Stimulated activated CD8-positive, alpha-beta memory T cell treated with anti-CD3 and anti-CD28 coated beads, Interleukin-12 subunit alpha, Interleukin-12 subunit beta, amount 100 ng/mL, for 4 hours (primary cell): ENCODE measurements around the gene WNK4.

Source experiments
- DNase-seq: peaks from one replicate; pipeline ENCODE4 v3.0.0-alpha.2; 2020; ENCODE audit warnings: low read depth

WNK4 gene

GRCh38 chr17:42772945-42773289, 7.5 kb upstream of the WNK4 start:
- no peak for DNase-seq

DNA sequence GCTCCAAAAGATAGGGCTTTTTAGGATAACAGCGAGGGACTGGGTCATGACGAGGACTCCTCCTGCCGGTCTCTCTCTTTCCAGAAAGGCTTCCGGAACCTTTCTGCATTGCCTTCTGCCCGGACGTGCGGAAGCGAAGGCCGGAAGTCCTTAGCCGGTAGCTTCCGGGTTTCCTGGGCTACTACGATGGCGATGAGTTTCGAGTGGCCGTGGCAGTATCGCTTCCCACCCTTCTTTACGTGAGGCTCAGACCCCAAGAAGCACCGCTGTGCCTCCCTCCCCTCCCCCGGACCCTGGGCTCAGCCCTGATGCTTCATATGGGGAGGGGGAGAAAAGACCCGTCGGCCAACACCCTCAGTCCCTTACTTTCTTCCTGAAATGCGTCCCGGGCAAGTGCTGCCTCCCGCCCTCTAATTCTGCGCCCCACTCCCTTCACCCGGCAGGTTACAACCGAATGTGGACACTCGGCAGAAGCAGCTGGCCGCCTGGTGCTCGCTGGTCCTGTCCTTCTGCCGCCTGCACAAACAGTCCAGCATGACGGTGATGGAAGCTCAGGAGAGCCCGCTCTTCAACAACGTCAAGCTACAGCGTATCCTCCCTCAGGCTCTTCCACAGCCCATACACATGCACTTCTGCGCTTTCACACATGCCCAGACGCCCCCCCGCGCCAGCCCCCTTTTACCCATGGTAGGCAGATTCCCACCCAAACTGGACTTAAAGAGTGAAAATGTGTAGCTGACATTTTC, 6.9 kb upstream of the WNK4 start, which contains the start of gene VPS25:
Gene VPS25, plus strand, starts transcription at position 160 of the 746 bp plus-strand sequence. Its CDS starts 27 bp downstream, at position 187.
- DNase-seq = peak; percentile 55

DNA sequence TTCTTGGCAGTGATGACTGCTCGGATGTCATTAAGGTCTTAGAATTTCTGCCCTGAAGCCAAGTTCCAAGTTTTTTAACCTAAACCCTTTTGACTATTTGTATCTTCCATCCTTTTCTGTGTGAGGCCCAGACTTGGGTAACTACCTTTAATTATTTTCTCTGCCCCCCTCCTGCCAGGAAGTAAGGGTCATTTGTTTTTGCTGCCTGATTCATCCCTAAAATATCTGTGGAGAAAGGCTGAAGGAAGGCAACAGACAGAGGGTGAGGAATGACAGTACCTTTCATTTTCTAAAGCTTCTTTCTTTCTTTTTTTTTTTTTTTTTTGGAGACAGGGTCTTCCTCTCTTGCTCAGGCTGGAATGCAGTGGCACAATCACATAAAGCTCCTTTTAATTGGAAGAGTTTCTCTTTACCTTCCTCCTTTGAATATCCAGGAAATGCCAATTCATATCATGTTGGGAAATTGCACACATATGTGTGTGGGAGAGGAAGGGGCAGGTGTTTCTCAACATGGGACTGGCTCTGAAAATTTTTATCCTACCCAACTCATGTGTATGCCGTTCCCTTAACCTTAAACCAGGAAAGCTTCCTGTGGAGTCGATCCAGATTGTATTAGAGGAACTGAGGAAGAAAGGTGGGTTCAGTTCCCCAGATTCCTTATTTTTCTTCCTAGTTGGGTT, 6.2 kb upstream of the WNK4 start:
- no peak for DNase-seq

DNA sequence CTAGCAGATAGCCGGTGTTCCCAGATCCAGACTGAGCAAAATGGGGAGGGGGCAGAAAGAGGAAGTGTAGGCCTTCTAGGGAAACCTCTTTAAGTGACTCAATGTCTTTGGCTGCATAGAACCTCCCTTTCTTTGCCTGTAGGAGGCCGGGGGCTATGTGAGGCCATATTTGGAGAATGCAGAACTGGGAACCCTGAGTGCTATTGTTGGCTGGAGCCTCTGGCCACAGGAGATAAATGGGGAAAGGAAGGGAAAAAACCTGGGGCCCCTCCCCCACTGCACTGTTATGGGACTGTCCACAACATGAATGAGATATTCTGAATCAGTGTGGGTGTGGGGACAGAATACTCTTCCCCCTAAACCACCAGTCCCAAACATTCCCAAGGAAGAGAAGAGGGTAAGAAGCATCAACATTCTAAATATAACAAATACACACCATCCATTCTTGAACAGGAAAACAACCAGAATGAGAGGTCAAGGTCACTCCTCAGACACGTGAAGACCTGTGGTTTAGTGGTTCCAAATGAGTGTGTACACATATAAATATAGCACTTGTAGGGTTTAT, 4.8 kb upstream of the WNK4 start:
- DNase-seq = no peak

DNA sequence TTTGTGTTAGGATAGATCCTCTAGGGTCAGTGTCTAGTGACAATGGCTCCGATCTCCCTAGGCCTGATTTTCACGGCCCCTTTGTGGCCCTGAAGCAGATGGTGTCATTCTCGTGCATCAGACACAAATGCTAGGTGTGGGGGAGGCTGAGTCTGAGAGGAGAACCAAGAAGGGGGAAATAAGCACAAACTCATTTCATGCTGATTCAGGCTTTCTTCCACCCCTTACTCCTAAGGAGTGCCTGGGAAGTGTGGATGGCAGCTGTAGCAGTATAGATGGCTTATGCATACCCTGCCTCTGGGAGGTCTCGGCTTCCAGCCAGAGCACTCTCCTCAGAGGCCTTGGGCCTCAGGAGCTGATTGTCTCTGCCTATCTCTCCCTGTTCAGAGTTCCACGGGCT, 1.8 kb upstream of the WNK4 start:
- DNase-seq = no peak

- no peak for DNase-seq
These were observed 990 bp upstream of the WNK4 start for GRCh38 chr17:42779304-42779935.

- DNase-seq = no peak
These were observed 635 bp downstream of the WNK4 start for GRCh38 chr17:42780851-42781638.

DNA sequence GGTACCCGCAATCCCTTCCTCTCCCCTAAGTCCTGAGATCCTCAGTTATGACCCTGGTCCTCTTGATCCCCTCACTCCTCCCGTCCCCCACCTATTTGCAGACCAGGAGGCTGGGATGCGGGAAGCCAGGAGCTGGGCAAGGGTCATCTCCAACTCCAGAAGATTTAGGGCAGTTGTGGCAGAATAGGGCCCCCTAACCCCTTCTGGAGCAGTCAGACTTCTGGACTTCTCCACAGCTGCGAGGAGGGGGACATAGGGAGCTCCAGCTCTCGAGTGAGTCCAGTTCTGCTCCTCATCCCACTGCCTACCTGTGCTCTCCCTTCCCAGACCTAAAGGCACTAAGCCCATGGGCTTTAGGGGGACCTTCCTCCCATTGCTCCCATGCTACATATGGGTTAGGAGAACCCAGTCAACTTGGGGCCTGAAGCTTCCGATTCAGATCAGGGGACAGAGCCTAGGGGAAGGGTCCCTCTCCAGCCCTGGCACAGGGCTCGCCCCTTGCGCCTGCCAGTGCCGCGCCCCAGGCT, 1.3 kb downstream of the WNK4 start:
- DNase-seq = no peak

- DNase-seq = no peak
These were observed 2.0 kb downstream of the WNK4 start for GRCh38 chr17:42782166-42783061.

DNA sequence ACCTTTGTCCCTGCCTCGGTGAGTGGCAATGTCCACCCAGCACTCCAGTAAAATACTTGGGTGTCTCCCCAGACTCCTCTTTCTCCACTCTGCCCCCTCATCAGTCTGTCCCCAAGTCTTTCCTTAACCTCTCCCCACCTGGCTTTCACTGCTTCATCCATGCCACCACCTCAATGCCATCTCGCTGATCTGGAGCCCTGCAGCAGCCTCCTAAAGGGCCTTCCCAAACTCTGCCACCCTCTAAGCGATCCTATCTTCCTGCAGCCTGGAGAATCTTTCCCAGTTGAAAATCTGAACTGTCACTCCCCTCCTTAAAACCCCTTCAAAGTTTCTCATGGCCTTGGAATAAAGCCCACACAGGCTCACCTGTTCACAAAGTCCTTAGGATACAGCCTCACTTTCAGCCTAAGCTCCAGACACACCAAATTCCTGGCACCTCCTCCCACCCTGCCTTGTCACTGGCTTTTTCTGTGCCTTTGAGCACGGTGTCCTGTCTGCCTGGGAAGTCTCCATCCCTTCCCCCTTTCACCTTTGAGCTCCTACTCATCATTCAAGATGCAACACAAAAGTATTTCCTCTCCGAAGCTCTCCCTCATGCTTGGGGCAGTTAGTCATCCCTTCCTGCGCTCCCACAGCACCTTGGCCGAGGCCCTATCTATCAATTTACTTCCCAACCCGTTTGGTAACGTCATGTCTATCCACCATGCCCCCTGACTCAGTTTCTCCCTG, 2.8 kb downstream of the WNK4 start:
- no peak for DNase-seq

- DNase-seq = no peak
These were observed 3.4 kb downstream of the WNK4 start for GRCh38 chr17:42783791-42784138.

DNA sequence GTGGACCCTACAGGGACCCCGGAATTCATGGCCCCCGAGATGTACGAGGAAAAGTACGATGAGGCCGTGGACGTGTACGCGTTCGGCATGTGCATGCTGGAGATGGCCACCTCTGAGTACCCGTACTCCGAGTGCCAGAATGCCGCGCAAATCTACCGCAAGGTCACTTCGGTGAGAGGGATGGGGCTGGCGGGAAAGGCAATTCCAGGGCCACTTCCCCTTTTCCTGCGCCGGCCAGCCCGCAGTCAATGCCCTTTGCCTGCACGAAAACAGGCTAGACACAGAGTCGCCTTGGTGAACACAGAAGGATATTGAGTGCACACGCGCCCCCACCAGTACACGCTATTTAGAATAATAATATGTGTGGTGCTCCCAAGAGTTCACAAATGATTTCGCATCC, 4.0 kb downstream of the WNK4 start:
- no peak for DNase-seq

GRCh38 chr17:42784811-42785592, 4.6 kb downstream of the WNK4 start:
- peak; percentile 27 for DNase-seq

DNA sequence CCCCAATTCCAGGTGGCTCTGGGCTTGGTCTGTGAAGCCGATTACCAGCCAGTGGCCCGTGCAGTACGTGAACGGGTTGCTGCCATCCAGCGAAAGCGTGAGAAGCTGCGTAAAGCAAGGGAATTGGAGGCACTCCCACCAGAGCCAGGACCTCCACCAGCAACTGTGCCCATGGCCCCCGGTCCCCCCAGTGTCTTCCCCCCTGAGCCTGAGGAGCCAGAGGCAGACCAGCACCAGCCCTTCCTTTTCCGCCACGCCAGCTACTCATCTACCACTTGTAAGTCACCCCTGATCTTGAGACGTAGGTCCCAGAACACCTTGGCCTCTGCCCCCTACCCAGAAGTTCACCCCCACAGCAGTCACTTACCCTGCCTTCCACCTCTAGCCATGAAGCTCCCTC, 6.9 kb downstream of the WNK4 start:
- DNase-seq = no peak

GRCh38 chr17:42791948-42792347, 11.5 kb downstream of the WNK4 start:
- no peak for DNase-seq

DNA sequence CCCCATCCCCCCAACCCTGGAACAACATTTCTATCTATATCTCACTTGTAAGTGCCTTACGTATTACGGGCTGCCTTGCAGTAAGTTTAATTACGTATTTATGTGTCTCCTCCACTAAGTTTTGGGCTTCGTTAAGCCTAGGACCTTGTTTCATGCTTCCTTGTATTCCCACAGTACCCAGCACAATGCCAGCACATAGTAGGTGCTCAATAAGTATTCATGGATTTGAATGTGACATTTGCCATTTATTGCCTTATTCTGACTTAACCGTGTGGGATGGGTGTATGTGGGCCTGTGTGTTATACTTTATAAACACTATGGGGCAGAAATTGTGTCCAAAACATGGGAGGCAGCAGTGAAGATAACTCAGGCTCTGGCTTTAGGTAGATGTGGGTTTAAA, 12.1 kb downstream of the WNK4 start:
- no peak for DNase-seq

DNA sequence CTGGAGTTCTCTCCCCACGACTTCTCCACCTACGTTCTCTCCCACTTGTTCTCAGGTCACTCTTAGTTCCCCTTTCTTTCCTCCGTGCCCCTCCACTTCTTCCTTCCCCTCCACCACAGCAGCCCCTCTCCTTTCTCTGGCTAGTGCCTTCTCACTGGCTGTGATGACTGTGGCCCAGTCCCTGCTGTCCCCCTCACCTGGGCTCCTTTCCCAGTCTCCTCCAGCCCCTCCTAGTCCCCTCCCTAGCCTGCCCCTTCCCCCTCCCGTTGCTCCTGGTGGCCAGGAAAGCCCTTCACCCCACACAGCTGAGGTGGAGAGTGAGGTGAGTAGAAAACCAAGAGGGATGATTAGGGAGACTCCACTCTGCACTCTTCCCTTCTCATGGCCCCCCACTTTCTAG, 14.7 kb downstream of the WNK4 start:
- DNase-seq = no peak

DNA sequence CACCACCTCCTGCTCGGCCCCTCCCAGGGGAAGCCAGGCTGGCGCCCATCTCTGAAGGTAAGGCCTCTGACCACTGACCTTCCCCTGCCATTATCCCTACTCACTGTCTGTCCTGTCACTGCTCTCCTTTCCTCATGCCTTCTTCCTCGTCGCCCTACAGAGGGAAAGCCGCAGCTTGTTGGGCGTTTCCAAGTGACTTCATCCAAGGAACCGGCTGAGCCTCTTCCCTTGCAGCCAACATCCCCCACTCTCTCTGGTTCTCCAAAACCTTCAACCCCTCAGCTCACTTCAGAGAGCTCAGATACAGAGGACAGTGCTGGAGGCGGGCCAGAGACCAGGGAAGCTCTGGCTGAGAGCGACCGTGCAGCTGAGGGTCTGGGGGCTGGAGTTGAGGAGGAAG, 15.1 kb downstream of the WNK4 start:
- no peak for DNase-seq

DNA sequence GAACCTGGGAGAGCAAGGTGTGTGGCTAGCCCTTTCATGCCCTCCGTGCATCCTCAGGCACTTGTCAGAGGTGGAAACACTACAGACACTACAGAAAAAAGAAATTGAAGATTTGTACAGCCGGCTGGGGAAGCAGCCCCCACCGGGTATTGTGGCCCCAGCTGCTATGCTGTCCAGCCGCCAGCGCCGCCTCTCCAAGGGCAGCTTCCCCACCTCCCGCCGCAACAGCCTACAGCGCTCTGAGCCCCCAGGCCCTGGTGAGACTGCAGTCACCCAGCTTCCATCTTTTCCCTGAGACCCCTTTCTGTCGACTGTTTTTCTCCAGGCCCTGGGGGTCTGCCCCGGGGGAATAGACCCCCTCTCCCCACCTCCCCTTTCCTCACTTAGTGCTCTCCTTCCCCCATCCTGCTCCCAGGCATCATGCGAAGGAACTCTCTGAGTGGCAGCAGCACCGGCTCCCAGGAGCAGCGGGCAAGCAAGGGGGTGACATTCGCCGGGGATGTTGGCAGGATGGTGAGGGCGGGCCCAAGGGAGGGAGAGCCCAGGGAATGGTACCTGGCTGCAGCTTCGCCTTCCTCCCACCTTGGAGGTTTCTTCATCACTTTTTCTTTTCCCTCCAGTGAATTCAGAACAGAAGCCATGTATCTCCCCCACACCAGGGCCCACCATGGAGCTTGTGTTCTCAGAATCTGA, 15.8 kb downstream of the WNK4 start:
- no peak for DNase-seq
